Keratinocyte (primary cell): ENCODE results near the gene CNTNAP2. TPM values are rescaled to one million over a fixed set of nuclear protein-coding genes. Genes with fewer than 3 reads are reported as not detected.

ENCODE experiments used
- DNase-seq: peaks from one replicate; pipeline ENCODE4 v3.0.0-alpha.2; 2011; ENCODE audit warnings: low read depth, missing footprints, low spot score
- FAIRE-seq: peaks from 2 replicates; lab custom pipeline; 2011; peaks lifted over from hg19 to GRCh38; lab: Jason Lieb, UNC
- H2AFZ ChIP-seq: 2 replicates; pipeline ENCODE4 v1.6.0; 2012; ENCODE audit warnings: low read length, control low read depth, inconsistent platforms; ENCODE audit not compliant: control insufficient read depth
- H3K27ac ChIP-seq: 2 replicates; pipeline ENCODE4 v1.5.1; 2011; ENCODE audit warnings: low read length; ENCODE audit not compliant: control insufficient read depth, insufficient read depth
- H3K27me3 ChIP-seq: 3 replicates; pipeline ENCODE4 v1.6.0; 2011; ENCODE audit warnings: low read length; ENCODE audit not compliant: control insufficient read depth, insufficient read depth; ENCODE audit errors: extremely low read depth
- H3K36me3 ChIP-seq, 2 experiments: 2 replicates in 1 of 2; 3 replicates in 1 of 2; pipeline ENCODE4 v1.5.1; 2011; ENCODE audit warnings: low read length in 2 of 2, mild to moderate bottlenecking in 1 of 2; ENCODE audit not compliant: control insufficient read depth in 2 of 2, insufficient read depth in 2 of 2; ENCODE audit errors: extremely low read depth in 1 of 2
- H3K4me1 ChIP-seq: 3 replicates; pipeline ENCODE4 v1.5.1; 2011; ENCODE audit warnings: low read length; ENCODE audit not compliant: control insufficient read depth, insufficient read depth; ENCODE audit errors: extremely low read depth
- H3K4me2 ChIP-seq: 3 replicates; pipeline ENCODE4 v1.6.0; 2011; ENCODE audit warnings: low read depth, low read length; ENCODE audit not compliant: control insufficient read depth, insufficient read depth; ENCODE audit errors: extremely low read depth
- H3K4me3 ChIP-seq, 3 experiments: fragments of 200-600 bp in 1 of 3; sonication (generic) in 1 of 3; 2 replicates in 2 of 3; 3 replicates in 1 of 3; pipeline ENCODE4 v1.5.1; 2011 to 2016; ENCODE audit warnings: low read length in 3 of 3, mild to moderate bottlenecking in 3 of 3, control low read depth in 2 of 3, inconsistent platforms in 1 of 3, low read depth in 1 of 3, mixed read lengths in 1 of 3, mixed run types in 1 of 3, moderate library complexity in 1 of 3; ENCODE audit not compliant: control insufficient read depth in 2 of 3, insufficient read depth in 2 of 3; ENCODE audit errors: extremely low read depth in 1 of 3
- H3K79me2 ChIP-seq: 2 replicates; pipeline ENCODE4 v1.6.0; 2012; ENCODE audit warnings: low read length; ENCODE audit not compliant: control insufficient read depth, insufficient read depth
- H3K9ac ChIP-seq: 3 replicates; pipeline ENCODE4 v1.6.0; 2011; ENCODE audit warnings: low read length; ENCODE audit not compliant: control insufficient read depth, insufficient read depth; ENCODE audit errors: extremely low read depth
- H3K9me1 ChIP-seq: 3 replicates; pipeline ENCODE4 v1.6.0; 2011; ENCODE audit warnings: low read length; ENCODE audit not compliant: control insufficient read depth, insufficient read depth; ENCODE audit errors: extremely low read depth
- H3K9me3 ChIP-seq: 2 replicates; pipeline ENCODE4 v1.5.1; 2012; ENCODE audit warnings: low read depth, low read length; ENCODE audit not compliant: control insufficient read depth
- H4K20me1 ChIP-seq: 3 replicates; pipeline ENCODE4 v1.6.0; 2011; ENCODE audit warnings: low read length; ENCODE audit not compliant: control insufficient read depth, insufficient read depth; ENCODE audit errors: extremely low read depth
- CTCF ChIP-seq, 3 experiments: IDR thresholded peaks in 1 of 3; conservative IDR thresholded peaks in 1 of 3; optimal IDR thresholded peaks in 1 of 3; 2 replicates in 2 of 3; 3 replicates in 1 of 3; pipeline versions ENCODE3 to v1.5.1; 2011; ENCODE audit warnings: low read length in 3 of 3, mild to moderate bottlenecking in 3 of 3, moderate library complexity in 2 of 3, control low read depth in 1 of 3, inconsistent platforms in 1 of 3; ENCODE audit not compliant: insufficient read depth in 2 of 3; ENCODE audit errors: extremely low read depth in 1 of 3
- EZH2 ChIP-seq: IDR thresholded peaks from one replicate; pipeline ENCODE4 v1.6.1; 2012; ENCODE audit warnings: inconsistent platforms, mild to moderate bottlenecking, low read length, moderate library complexity
- dilution Hi-C: fragments of 300-500 bp; cut with MboI; formaldehyde crosslinking; loops from one replicate; pipeline ENCODE4 v1.7.0; 2020; ENCODE audit warnings: low sequenced_read_pairs; ENCODE audit not compliant: extremely low pct_ligation_motif_present
- polyA plus RNA-seq, 5 experiments: library from polyadenylated mRNA; depleted of rRNA in 3 of 5; stranded (reverse) in 3 of 5; stranded (forward) in 1 of 5; unstranded in 1 of 5; fragments of >200 nt; gene quantifications; 1 replicate in 1 of 5; 2 replicates in 3 of 5; 3 replicates in 1 of 5; pipeline versions ENCODE4 v1.2.1 to v1.2.3, GENCODE V29; 2011 to 2012; ENCODE audit warnings: missing spikeins in 2 of 5, low read depth in 1 of 5, low replicate concordance in 1 of 5

CNTNAP2 gene
- polyA plus RNA-seq, 1 donor (not counting 4 experiments of a cell fraction or from before 2014, with no cell fraction given): 1.4 TPM

DNA sequence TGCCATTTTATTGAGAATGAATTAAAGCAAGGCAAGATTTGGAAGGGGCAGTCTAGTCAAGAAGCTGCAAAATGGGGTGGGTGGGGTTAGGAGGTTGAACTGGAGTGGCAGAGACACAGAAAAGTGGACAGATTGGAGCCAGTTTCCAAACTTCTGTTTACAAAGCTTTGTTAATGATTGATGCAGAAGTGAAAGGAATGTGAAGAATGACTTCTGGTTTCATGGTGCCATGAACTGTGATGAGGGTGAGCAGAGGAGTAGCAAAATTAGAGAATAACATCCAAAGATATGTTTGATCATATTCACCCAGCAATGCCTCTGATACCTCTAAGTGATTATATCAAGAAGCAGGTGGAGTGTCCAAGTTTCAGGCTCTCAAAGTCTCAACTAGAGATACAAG, 1356.0 kb downstream of the CNTNAP2 start:
- no peak overlapping the region for H3K27ac ChIP-seq
- no peaks in the 10 kb centered on the region for H3K27me3 ChIP-seq
- no peaks in the 10 kb centered on the region for H3K79me2 ChIP-seq
- H3K4me2 ChIP-seq: no peak overlapping the region
- DNase-seq (no peak), FAIRE-seq (no peak)
- no peaks in the 10 kb centered on the region for H3K4me1 ChIP-seq
- H3K36me3 ChIP-seq: no peaks in the 10 kb centered on the region
- H3K9ac ChIP-seq: no peak overlapping the region
- no peaks in the 10 kb centered on the region for H3K9me3 ChIP-seq
- H4K20me1 ChIP-seq: no peaks in the 10 kb centered on the region
- no peak overlapping the region for H2AFZ ChIP-seq
- dilution Hi-C loops: no loop called here
- H3K9me1 ChIP-seq: no peaks in the 10 kb centered on the region
- H3K4me3 ChIP-seq: no peak overlapping the region
- no peak for TF ChIP-seq CTCF (optimal IDR thresholded peaks at IDR 0.05 in 1 of 3, IDR thresholded peaks at IDR 0.05 in 1 of 3, conservative IDR thresholded peaks at IDR 0.05 in 1 of 3; ENCODE audit: extremely low read depth in 1 of 3, insufficient read depth in 2 of 3, low read length in 3 of 3)
- no peak for TF ChIP-seq EZH2

- no peak for FAIRE-seq
- H3K79me2 ChIP-seq: no peaks in the 10 kb centered on the region
Measured at GRCh38 chr7:147474862-147475261, 1358.3 kb downstream of the CNTNAP2 start.

More at GRCh38 chr7:147474862-147475261, 1358.3 kb downstream of the CNTNAP2 start:
- Histone ChIP-seq H3K9me1 (no peaks in the 10 kb centered on the region), H3K27me3 (no peaks in the 10 kb centered on the region), H3K4me2 (no peak overlapping the region), H4K20me1 (no peaks in the 10 kb centered on the region), H3K9ac (no peak overlapping the region), H3K27ac (no peak overlapping the region), H2AFZ (no peak overlapping the region), H3K9me3 (no peaks in the 10 kb centered on the region), H3K36me3 (no peaks in the 10 kb centered on the region), H3K4me1 (no peaks in the 10 kb centered on the region), H3K4me3 (no peak overlapping the region)
- DNase-seq: no peak
- no peak for TF ChIP-seq EZH2
- TF ChIP-seq CTCF (optimal IDR thresholded peaks at IDR 0.05 in 1 of 3, IDR thresholded peaks at IDR 0.05 in 1 of 3, conservative IDR thresholded peaks at IDR 0.05 in 1 of 3; ENCODE audit: extremely low read depth in 1 of 3, insufficient read depth in 2 of 3, low read length in 3 of 3): no peak
- dilution Hi-C loops: no loop called here
